Lower lobe of right lung (tissue), 2 donors: Measurements from ENCODE around the gene GLB1L2. TPM values are rescaled to one million over a fixed set of nuclear protein-coding genes. Genes with fewer than 3 reads are reported as not detected.

Source experiments
- ATAC-seq, 2 donors: fragments of 200-7000 bp; cut with Tn5 transposase; one replicate each; pipeline ENCODE4 v1.9.1; 2020 to 2022; ENCODE audit warnings: mild to moderate bottlenecking in 2 of 2, moderate library complexity in 2 of 2
- DNase-seq: peaks from one replicate; pipeline ENCODE4 v3.0.0-alpha.2; 2020
- H3K27ac ChIP-seq: fragments of 200-600 bp; one replicate; pipeline ENCODE4 v1.8.0; 2022
- H3K27me3 ChIP-seq: fragments of 200-600 bp; one replicate; pipeline ENCODE4 v1.8.0; 2022; ENCODE audit warnings: low read depth
- H3K36me3 ChIP-seq: fragments of 200-600 bp; one replicate; pipeline ENCODE4 v1.8.0; 2022; ENCODE audit warnings: mild to moderate bottlenecking
- H3K4me1 ChIP-seq: fragments of 200-600 bp; one replicate; pipeline ENCODE4 v1.8.0; 2022
- H3K4me3 ChIP-seq: fragments of 200-600 bp; one replicate; pipeline ENCODE4 v1.8.0; 2022; ENCODE audit warnings: mild to moderate bottlenecking
- H3K9me3 ChIP-seq: fragments of 200-600 bp; one replicate; pipeline ENCODE4 v1.8.0; 2022
- CTCF ChIP-seq: fragments of 200-600 bp; IDR thresholded peaks from one replicate; pipeline ENCODE4 v1.8.0; 2022; ENCODE audit warnings: antibody characterized with exemption, mild to moderate bottlenecking
- intact Hi-C: fragments of 100-400 bp; cut with DNase I; formaldehyde crosslinking; loops from one replicate; pipeline ENCODE4 v1.11.0; 2022
- total RNA-seq: library from RNA; stranded (reverse); fragmentation: NEBNext Ultra II Directional; extraction: Animal tissue kit (Norgen Biotek cat#: 25700); gene quantifications from one replicate; pipeline ENCODE4 v1.2.1, GENCODE V29; 2021
- donor health status: DM: no; HTN: yes; CAD: no; lungs with severe emphysema.

The GLB1L2 gene
- total RNA-seq, 1 donor from 2014 or later: 5.1 TPM

GRCh38 chr11:134365011-134365925 lies 33.5 kb downstream of the GLB1L2 start:
- no peaks in the 10 kb centered on the region for H3K36me3 ChIP-seq
- no peak overlapping the region for H3K27ac ChIP-seq
- ATAC-seq: no peak
- intact Hi-C loops: no loop called here
- no peaks in the 10 kb centered on the region for H3K9me3 ChIP-seq
- TF ChIP-seq CTCF: no peak
- DNase-seq: no peak
- no peaks in the 10 kb centered on the region for H3K27me3 ChIP-seq
- H3K4me1 ChIP-seq: peaks cover 2% of the 10 kb centered on the region
- no peak overlapping the region for H3K4me3 ChIP-seq

GRCh38 chr11:134366254-134366653 lies 34.5 kb downstream of the GLB1L2 start:
- ATAC-seq (no peak), DNase-seq (no peak)
- Histone ChIP-seq H3K4me1 (no peaks in the 10 kb centered on the region), H3K36me3 (no peaks in the 10 kb centered on the region), H3K27me3 (no peaks in the 10 kb centered on the region), H3K27ac (no peak overlapping the region), H3K4me3 (no peak overlapping the region), H3K9me3 (no peaks in the 10 kb centered on the region)
- intact Hi-C loops: no loop called here
- TF ChIP-seq CTCF: no peak

GRCh38 chr11:134367781-134368180 lies 36.0 kb downstream of the GLB1L2 start:
- TF ChIP-seq CTCF: no peak
- Histone ChIP-seq H3K4me1 (no peaks in the 10 kb centered on the region), H3K27me3 (no peaks in the 10 kb centered on the region), H3K36me3 (no peaks in the 10 kb centered on the region), H3K27ac (no peak overlapping the region), H3K9me3 (no peaks in the 10 kb centered on the region), H3K4me3 (no peak overlapping the region)
- DNase-seq (peak; percentile 22), ATAC-seq (no peak)
- intact Hi-C loops: no loop called here

GRCh38 chr11:134369656-134370525 lies 38.1 kb downstream of the GLB1L2 start:
- intact Hi-C loops: no loop called here
- no peaks in the 10 kb centered on the region for H3K4me1 ChIP-seq
- no peaks in the 10 kb centered on the region for H3K27me3 ChIP-seq
- no peak overlapping the region for H3K27ac ChIP-seq
- H3K4me3 ChIP-seq: no peak overlapping the region
- no peak for ATAC-seq
- peak; percentile 36 for DNase-seq
- no peaks in the 10 kb centered on the region for H3K36me3 ChIP-seq
- TF ChIP-seq CTCF: no peak
- H3K9me3 ChIP-seq: no peaks in the 10 kb centered on the region

- DNase-seq (peak; percentile 14), ATAC-seq (no peak)
- H3K4me1 ChIP-seq: no peaks in the 10 kb centered on the region
- no peak overlapping the region for H3K4me3 ChIP-seq
- TF ChIP-seq CTCF: no peak
- no peaks in the 10 kb centered on the region for H3K9me3 ChIP-seq
- no peak overlapping the region for H3K27ac ChIP-seq
- no peaks in the 10 kb centered on the region for H3K27me3 ChIP-seq
- intact Hi-C loops: no loop called here
- no peaks in the 10 kb centered on the region for H3K36me3 ChIP-seq
Observed at GRCh38 chr11:134370526-134371435, 39.0 kb downstream of the GLB1L2 start.
